Measurements from ENCODE around the gene TKTL2. TPM values are rescaled to one million over a fixed set of nuclear protein-coding genes. Genes with fewer than 3 reads are reported as not detected.

TKTL2 gene
- total RNA-seq, 1 donor from 2014 or later: not detected

GRCh38 chr4:163482190-163482589 lies 8.6 kb upstream of the TKTL2 start:
- Histone ChIP-seq H3F3A (ENCODE audit: low read depth) (no peaks in the 10 kb centered on the region), H2AFZ (replicated peaks) (no peak overlapping the region), H3K9ac (no peak overlapping the region), H3K79me2 (ENCODE audit: low read depth) (no peaks in the 10 kb centered on the region), H3K27me3 (no peaks in the 10 kb centered on the region), H3K4me1 (no peaks in the 10 kb centered on the region), H3K9me3 (ENCODE audit: low read depth) (no peaks in the 10 kb centered on the region), H3K4me2 (no peak overlapping the region), H4K20me1 (ENCODE audit: low read depth) (no peaks in the 10 kb centered on the region), H3K27ac (no peak overlapping the region), H3K36me3 (no peaks in the 10 kb centered on the region), H3K4me3 (no peak overlapping the region)
- Mint-ChIP-seq H3K36me3 (no peaks in the 10 kb centered on the region), H3K27ac (no peak overlapping the region), H3K4me1 (no peaks in the 10 kb centered on the region), H3K4me3 (no peak overlapping the region), H3K9me3 (no peaks in the 10 kb centered on the region), H3K27me3 (ENCODE audit: insufficient read depth, low read depth) (peaks cover 2% of the 10 kb centered on the region)
- TF ChIP-seq CTCF (IDR thresholded peaks at IDR 0.05): no peak
- TF ChIP-seq EZH2 (IDR thresholded peaks at IDR 0.05): no peak
- TF ChIP-seq EZH2phosphoT487 (IDR thresholded peaks at IDR 0.05): no peak
- no peak for DNase-seq (ENCODE audit: low spot score)

- no peaks in the 10 kb centered on the region for H3K79me2 ChIP-seq (ENCODE audit: low read depth)
- DNase-seq (ENCODE audit: low spot score): no peak
- H3K36me3 ChIP-seq: no peaks in the 10 kb centered on the region
- H3K36me3 Mint-ChIP-seq: peaks cover 2% of the 10 kb centered on the region
- no peak overlapping the region for H3K4me2 ChIP-seq
- no peaks in the 10 kb centered on the region for H4K20me1 ChIP-seq (ENCODE audit: low read depth)
- H3K27me3 Mint-ChIP-seq (ENCODE audit: insufficient read depth, low read depth): peaks cover 3% of the 10 kb centered on the region
- H3K4me1 Mint-ChIP-seq: no peaks in the 10 kb centered on the region
- H3K4me3 Mint-ChIP-seq: no peak overlapping the region
- no peak overlapping the region for H2AFZ ChIP-seq (replicated peaks)
- no peak overlapping the region for H3K27ac ChIP-seq
- TF ChIP-seq EZH2phosphoT487 (IDR thresholded peaks at IDR 0.05): no peak
- TF ChIP-seq CTCF (IDR thresholded peaks at IDR 0.05): no peak
- H3K4me1 ChIP-seq: no peaks in the 10 kb centered on the region
- no peaks in the 10 kb centered on the region for H3K9me3 ChIP-seq (ENCODE audit: low read depth)
- H3K9me3 Mint-ChIP-seq: no peaks in the 10 kb centered on the region
- no peak overlapping the region for H3K4me3 ChIP-seq
- no peaks in the 10 kb centered on the region for H3K27me3 ChIP-seq
- H3F3A ChIP-seq (ENCODE audit: low read depth): no peaks in the 10 kb centered on the region
- no peak overlapping the region for H3K9ac ChIP-seq
- H3K27ac Mint-ChIP-seq: no peak overlapping the region
Measured at GRCh38 chr4:163476761-163477438, 3.3 kb upstream of the TKTL2 start.

GRCh38 chr4:163474027-163474426 lies 473 bp upstream of the TKTL2 start:
- Histone ChIP-seq H3K27ac (no peak overlapping the region), H3F3A (ENCODE audit: low read depth) (no peaks in the 10 kb centered on the region), H3K27me3 (no peaks in the 10 kb centered on the region), H3K79me2 (ENCODE audit: low read depth) (no peaks in the 10 kb centered on the region), H2AFZ (replicated peaks) (no peak overlapping the region), H3K4me2 (no peak overlapping the region), H3K9me3 (ENCODE audit: low read depth) (no peaks in the 10 kb centered on the region), H3K4me1 (no peaks in the 10 kb centered on the region), H4K20me1 (ENCODE audit: low read depth) (no peaks in the 10 kb centered on the region), H3K4me3 (no peak overlapping the region), H3K9ac (no peak overlapping the region), H3K36me3 (no peaks in the 10 kb centered on the region)
- no peaks in the 10 kb centered on the region for H3K9me3 Mint-ChIP-seq
- TF ChIP-seq EZH2phosphoT487 (IDR thresholded peaks at IDR 0.05) (no peak), EZH2 (IDR thresholded peaks at IDR 0.05) (no peak), CTCF (IDR thresholded peaks at IDR 0.05) (no peak)
- no peak overlapping the region for H3K4me3 Mint-ChIP-seq
- no peak overlapping the region for H3K27ac Mint-ChIP-seq
- H3K4me1 Mint-ChIP-seq: no peaks in the 10 kb centered on the region
- peaks cover 3% of the 10 kb centered on the region for H3K27me3 Mint-ChIP-seq (ENCODE audit: insufficient read depth, low read depth)
- peaks cover 2% of the 10 kb centered on the region for H3K36me3 Mint-ChIP-seq
- DNase-seq (ENCODE audit: low spot score): no peak
